Activated CD8-positive, alpha-beta T cell treated with anti-CD3 and anti-CD28 coated beads for 36 hours (primary cell): ENCODE data around the gene CELSR1. TPM values are rescaled to one million over a fixed set of nuclear protein-coding genes. Genes with fewer than 3 reads are reported as not detected.

Experiments used
- ATAC-seq: fragments of 200-7000 bp; cut with Tn5 transposase; one replicate; pipeline ENCODE4 v1.10.0; 2021; ENCODE audit warnings: mild to moderate bottlenecking, moderate library complexity
- CTCF ChIA-PET: fragments of 350-600 bp; sonication (Branson Sonifier 250); formaldehyde crosslinking; loops from one replicate; lab custom pipeline; 2021; ENCODE audit warnings: antibody characterized with exemption; lab: Charles Lee
- POLR2A ChIA-PET: fragments of 350-600 bp; sonication (Branson Sonifier 250); formaldehyde crosslinking; loops from one replicate; lab custom pipeline; 2021; ENCODE audit warnings: antibody characterized with exemption; lab: Charles Lee
- DNase-seq: peaks from one replicate; pipeline ENCODE4 v3.0.0-alpha.2; 2020
- H3K27ac Mint-ChIP-seq: one replicate; pipeline ENCODE4 v1.8.0; 2021; ENCODE audit warnings: mild to moderate bottlenecking, mixed read lengths
- H3K27me3 Mint-ChIP-seq: one replicate; pipeline ENCODE4 v1.8.0; 2021; ENCODE audit warnings: mixed read lengths
- H3K36me3 Mint-ChIP-seq: one replicate; pipeline ENCODE4 v1.8.0; 2021; ENCODE audit warnings: low read depth, mixed read lengths
- H3K4me1 Mint-ChIP-seq: one replicate; pipeline ENCODE4 v1.8.0; 2021; ENCODE audit warnings: low read depth, mixed read lengths
- H3K4me3 Mint-ChIP-seq: one replicate; pipeline ENCODE4 v1.8.0; 2021; ENCODE audit warnings: mild to moderate bottlenecking, moderate library complexity, mixed read lengths
- H3K9me3 Mint-ChIP-seq: one replicate; pipeline ENCODE4 v1.8.0; 2021; ENCODE audit warnings: mixed read lengths
- CTCF ChIP-seq: fragments of 200-600 bp; IDR thresholded peaks from one replicate; pipeline ENCODE4 v1.8.0; 2022; ENCODE audit warnings: antibody characterized with exemption, mild to moderate bottlenecking
- intact Hi-C: fragments of 100-400 bp; cut with micrococcal nuclease; formaldehyde crosslinking; loops from one replicate; pipeline ENCODE4 v1.10.0; 2022
- total RNA-seq, 2 experiments: library from RNA; stranded (reverse); gene quantifications; one replicate each; pipeline ENCODE4 v1.2.3, GENCODE V29; 2021

CELSR1 gene
- total RNA-seq, 2 experiments from 2014 or later = 0.25 to 0.36 TPM

GRCh38 chr22:46585340-46586122, 48.1 kb upstream of the CELSR1 start:
- no peaks in the 10 kb centered on the region for H3K27me3 Mint-ChIP-seq
- H3K27ac Mint-ChIP-seq = no peak overlapping the region
- ATAC-seq = no peak
- ChIA-PET CTCF (interaction anchor here (1.0 kb wide), 1 partner anchor 22 kb away, joined by 3 read pairs; no protein-coding TSS in a partner anchor), POLR2A (no interaction called here)
- no peak overlapping the region for H3K4me3 Mint-ChIP-seq
- intact Hi-C loops = loop anchor here (10.0 kb wide), 1 partner anchor 89 kb away; no protein-coding TSS in a partner anchor
- TF ChIP-seq CTCF = no peak
- no peaks in the 10 kb centered on the region for H3K36me3 Mint-ChIP-seq
- no peak for DNase-seq
- H3K4me1 Mint-ChIP-seq = peaks cover 29% of the 10 kb centered on the region
- H3K9me3 Mint-ChIP-seq = no peaks in the 10 kb centered on the region

- no peak overlapping the region for H3K4me3 Mint-ChIP-seq
- H3K4me1 Mint-ChIP-seq = peaks cover 26% of the 10 kb centered on the region
- DNase-seq = no peak
- H3K27ac Mint-ChIP-seq = no peak overlapping the region
- CTCF ChIA-PET = interaction anchor here (1.0 kb wide), 1 partner anchor 21 kb away, joined by 3 read pairs; no protein-coding TSS in a partner anchor
- no peaks in the 10 kb centered on the region for H3K27me3 Mint-ChIP-seq
- no peaks in the 10 kb centered on the region for H3K36me3 Mint-ChIP-seq
- no peaks in the 10 kb centered on the region for H3K9me3 Mint-ChIP-seq
- intact Hi-C loops = loop anchor here (10.0 kb wide), 1 partner anchor 90 kb away; no protein-coding TSS in a partner anchor
- POLR2A ChIA-PET = no interaction called here
- ATAC-seq = no peak
- TF ChIP-seq CTCF = no peak
Measured at GRCh38 chr22:46584081-46584921, 46.9 kb upstream of the CELSR1 start.

DNA sequence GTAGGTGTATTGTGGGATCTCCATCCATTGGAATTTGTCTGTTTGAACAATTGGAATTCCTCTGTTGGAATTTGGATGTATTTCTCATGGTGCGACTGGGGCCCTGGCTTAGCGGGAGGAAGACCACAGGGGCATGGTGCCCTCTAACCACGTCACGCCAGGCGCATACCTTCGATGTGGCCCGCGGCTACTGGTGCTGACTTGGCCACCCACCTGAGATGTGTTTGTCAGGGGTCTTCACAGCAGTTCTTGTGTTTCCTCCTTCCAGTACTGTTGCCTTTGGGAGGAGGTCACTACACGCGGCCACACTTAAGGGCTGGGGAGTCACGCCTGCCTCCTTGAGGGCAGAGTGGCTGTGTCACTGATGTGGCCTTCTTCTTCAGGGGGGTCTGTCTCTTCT, 46.2 kb upstream of the CELSR1 start:
- no peak overlapping the region for H3K27ac Mint-ChIP-seq
- ATAC-seq (no peak), DNase-seq (no peak)
- intact Hi-C loops = loop anchor here (10.0 kb wide), 1 partner anchor 91 kb away; no protein-coding TSS in a partner anchor
- no peaks in the 10 kb centered on the region for H3K27me3 Mint-ChIP-seq
- no peak for TF ChIP-seq CTCF
- H3K36me3 Mint-ChIP-seq = no peaks in the 10 kb centered on the region
- ChIA-PET CTCF (no interaction called here), POLR2A (interaction anchor here (0.6 kb wide), 1 partner anchor 442 kb away, joined by 3 read pairs; no protein-coding TSS in a partner anchor)
- no peaks in the 10 kb centered on the region for H3K9me3 Mint-ChIP-seq
- peaks cover 30% of the 10 kb centered on the region for H3K4me1 Mint-ChIP-seq
- H3K4me3 Mint-ChIP-seq = no peak overlapping the region

DNA sequence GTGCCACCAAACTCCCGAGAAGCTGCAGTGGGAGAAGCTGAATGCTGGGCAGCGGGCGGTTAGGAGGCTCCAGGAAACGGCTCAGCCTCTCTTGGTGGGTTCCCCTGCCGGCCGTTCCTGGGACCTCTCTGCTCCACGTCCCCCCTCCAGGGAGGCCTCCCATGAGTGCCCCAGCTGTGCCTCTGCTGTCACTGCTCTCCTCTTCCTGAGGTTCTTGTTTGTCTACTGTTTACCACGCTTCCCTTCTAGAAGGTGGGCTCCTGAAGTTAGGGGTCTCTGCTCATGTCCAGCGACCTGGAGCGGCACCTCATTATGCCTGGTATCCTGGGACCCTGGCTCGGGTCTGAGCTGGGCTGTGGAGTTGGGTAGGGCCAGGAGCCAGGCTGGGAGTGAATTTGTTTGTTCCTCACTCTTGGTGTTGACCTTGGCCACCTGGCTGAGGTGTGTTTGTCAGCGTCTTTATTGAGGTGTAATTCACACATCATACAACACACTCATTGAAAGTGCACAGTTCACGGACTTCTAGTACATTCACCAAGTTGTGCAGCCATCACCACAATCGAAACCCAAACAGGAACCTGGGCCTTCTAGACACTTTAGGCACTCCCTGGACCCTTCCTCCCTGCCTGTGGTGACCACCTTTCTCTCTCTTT, 45.0 kb upstream of the CELSR1 start:
- ChIA-PET CTCF (interaction anchor here (0.6 kb wide), 1 partner anchor 132 kb away, joined by 3 read pairs; no protein-coding TSS in a partner anchor), POLR2A (interaction anchor here (1.2 kb wide), 1 partner anchor 78 kb away, joined by 3 read pairs; no protein-coding TSS in a partner anchor)
- no peak for ATAC-seq
- no peak for DNase-seq
- Mint-ChIP-seq H3K4me3 (no peak overlapping the region), H3K36me3 (no peaks in the 10 kb centered on the region), H3K4me1 (peaks cover 30% of the 10 kb centered on the region), H3K27ac (no peak overlapping the region), H3K9me3 (no peaks in the 10 kb centered on the region), H3K27me3 (no peaks in the 10 kb centered on the region)
- no peak for TF ChIP-seq CTCF
- intact Hi-C loops = loop anchor here (10.0 kb wide), 1 partner anchor 92 kb away; no protein-coding TSS in a partner anchor
